Mesenteric fat pad (tissue), 1 donor: ENCODE results near the gene STX1A. TPM values are rescaled to one million over a fixed set of nuclear protein-coding genes. Genes with fewer than 3 reads are reported as not detected.

Experiments used
- DNase-seq: peaks from one replicate; pipeline ENCODE4 v3.0.0-alpha.2; 2020; ENCODE audit warnings: low spot score
- microRNA-seq: library from miRNA; unstranded; fragments of <30 nt; microRNA quantifications from one replicate; pipeline ENCODE4 v1.2.0, GENCODE V29; 2020; ENCODE audit warnings: borderline number of aligned reads
- total RNA-seq: library from RNA; stranded (reverse); fragmentation: NEBNext Ultra II Directional; extraction: Animal tissue kit (Norgen Biotek cat#: 25700); gene quantifications from one replicate; pipeline ENCODE4 v1.2.1, GENCODE V29; 2021
- donor health status: DM: yes; HTN: yes; CAD: no.

Gene STX1A
- total RNA-seq, 1 donor from 2014 or later = 3.5 TPM

GRCh38 chr7:73652541-73652949, 66.9 kb downstream of the STX1A start:
- no peak for DNase-seq

GRCh38 chr7:73650524-73650923, 68.9 kb downstream of the STX1A start:
- no peak for DNase-seq

- no peak for DNase-seq
Measured at GRCh38 chr7:73649576-73649975, 69.9 kb downstream of the STX1A start.

Small RNAs within 50 kb of the gene (microRNA-seq; reads per million reads assigned to microRNA genes)
- gene MIR4284 = not detected

Other genes starting within 250 kb of the STX1A start
- gene BAZ1B, start 197.4 kb downstream of the STX1A start, total RNA-seq = 54.5 TPM
- 80.1 TPM for gene BCL7B, start 162.0 kb downstream of the STX1A start, total RNA-seq
- 36.9 TPM for gene TBL2, start 141.1 kb downstream of the STX1A start, total RNA-seq
- gene MLXIPL, start 95.1 kb downstream of the STX1A start, total RNA-seq = 91.5 TPM
- gene VPS37D, start 51.8 kb downstream of the STX1A start, total RNA-seq = 2.0 TPM
- gene DNAJC30, start 36.2 kb downstream of the STX1A start, total RNA-seq = 11.7 TPM
- 51.9 TPM for gene BUD23, start 36.1 kb downstream of the STX1A start, total RNA-seq
- gene ABHD11, start 19.1 kb upstream of the STX1A start, total RNA-seq = 14.3 TPM
- not detected for gene CLDN3, start 50.6 kb upstream of the STX1A start, total RNA-seq
- 0.71 TPM for gene CLDN4, start 111.3 kb upstream of the STX1A start, total RNA-seq
- 1.7 TPM for gene METTL27, start 122.8 kb upstream of the STX1A start, total RNA-seq
- not detected for gene TMEM270, start 141.5 kb upstream of the STX1A start, total RNA-seq